ENCODE data around the gene LRRC74A.

The LRRC74A gene

GRCh38 chr14:76917158-76917596, 91.0 kb downstream of the LRRC74A start:
- H4K20me1 ChIP-seq (ENCODE audit: control insufficient read depth, insufficient read depth, low read depth, low read length), result no peaks in the 10 kb centered on the region
- no peak for TF ChIP-seq EZH2phosphoT487 (IDR thresholded peaks at IDR 0.05; ENCODE audit: borderline replicate concordance, low read length)
- peak; percentile 10 for TF ChIP-seq CTCF (IDR thresholded peaks at IDR 0.05; ENCODE audit: low read depth, low read length, poor library complexity, severe bottlenecking)
- no peaks in the 10 kb centered on the region for H3K36me3 ChIP-seq (ENCODE audit: control insufficient read depth, low read length)
- no peak overlapping the region for H3K4me2 ChIP-seq (ENCODE audit: low read length)
- no peak overlapping the region for H3K4me3 ChIP-seq (ENCODE audit: low read length)
- H3K4me1 ChIP-seq (ENCODE audit: control insufficient read depth, low read length), result peaks cover 3% of the 10 kb centered on the region; the same call in 1 of the 2 replicates
- no peaks in the 10 kb centered on the region for H3F3A ChIP-seq (ENCODE audit: control insufficient read depth, insufficient read depth)
- no peaks in the 10 kb centered on the region for H3K9me3 ChIP-seq (ENCODE audit: control insufficient read depth, insufficient read depth, low read length)
- peaks cover 35% of the 10 kb centered on the region for H3K27me3 ChIP-seq (ENCODE audit: control insufficient read depth, low read length)
- no peaks in the 10 kb centered on the region for H3K79me2 ChIP-seq (ENCODE audit: control insufficient read depth, low read length)
- H3K27ac ChIP-seq (ENCODE audit: low read depth, low read length), result no peak overlapping the region
- no peaks in the 10 kb centered on the region for H3K9me2 ChIP-seq (replicated peaks; ENCODE audit: control insufficient read depth, low read length)

GRCh38 chr14:76917745-76918255, 91.6 kb downstream of the LRRC74A start:
- TF ChIP-seq CTCF (IDR thresholded peaks at IDR 0.05; ENCODE audit: low read depth, low read length, poor library complexity, severe bottlenecking), result no peak
- TF ChIP-seq EZH2phosphoT487 (IDR thresholded peaks at IDR 0.05; ENCODE audit: borderline replicate concordance, low read length), result no peak
- no peaks in the 10 kb centered on the region for H3K79me2 ChIP-seq (ENCODE audit: control insufficient read depth, low read length)
- H3K9me3 ChIP-seq (ENCODE audit: control insufficient read depth, insufficient read depth, low read length), result no peaks in the 10 kb centered on the region
- no peaks in the 10 kb centered on the region for H4K20me1 ChIP-seq (ENCODE audit: control insufficient read depth, insufficient read depth, low read depth, low read length)
- H3K27ac ChIP-seq (ENCODE audit: low read depth, low read length), result no peak overlapping the region
- H3K4me1 ChIP-seq (ENCODE audit: control insufficient read depth, low read length), result peaks cover 3% of the 10 kb centered on the region; the same call in 1 of the 2 replicates
- no peaks in the 10 kb centered on the region for H3K36me3 ChIP-seq (ENCODE audit: control insufficient read depth, low read length)
- peaks cover 40% of the 10 kb centered on the region for H3K27me3 ChIP-seq (ENCODE audit: control insufficient read depth, low read length)
- no peaks in the 10 kb centered on the region for H3K9me2 ChIP-seq (replicated peaks; ENCODE audit: control insufficient read depth, low read length)
- no peaks in the 10 kb centered on the region for H3F3A ChIP-seq (ENCODE audit: control insufficient read depth, insufficient read depth)
- H3K4me2 ChIP-seq (ENCODE audit: low read length), result no peak overlapping the region
- H3K4me3 ChIP-seq (ENCODE audit: low read length), result no peak overlapping the region

- Histone ChIP-seq H3F3A (ENCODE audit: control insufficient read depth, insufficient read depth) (no peaks in the 10 kb centered on the region), H3K79me2 (ENCODE audit: control insufficient read depth, low read length) (no peaks in the 10 kb centered on the region), H3K27ac (ENCODE audit: low read depth, low read length) (no peak overlapping the region), H4K20me1 (ENCODE audit: control insufficient read depth, insufficient read depth, low read depth, low read length) (no peaks in the 10 kb centered on the region), H3K27me3 (ENCODE audit: control insufficient read depth, low read length) (peaks cover 45% of the 10 kb centered on the region), H3K4me2 (ENCODE audit: low read length) (no peak overlapping the region), H3K36me3 (ENCODE audit: control insufficient read depth, low read length) (no peaks in the 10 kb centered on the region), H3K9me3 (ENCODE audit: control insufficient read depth, insufficient read depth, low read length) (no peaks in the 10 kb centered on the region), H3K9me2 (replicated peaks; ENCODE audit: control insufficient read depth, low read length) (no peaks in the 10 kb centered on the region), H3K4me3 (ENCODE audit: low read length) (no peak overlapping the region), H3K4me1 (ENCODE audit: control insufficient read depth, low read length) (peaks cover 3% of the 10 kb centered on the region; the same call in 1 of the 2 replicates)
- TF ChIP-seq EZH2phosphoT487 (IDR thresholded peaks at IDR 0.05; ENCODE audit: borderline replicate concordance, low read length) (no peak), CTCF (IDR thresholded peaks at IDR 0.05; ENCODE audit: low read depth, low read length, poor library complexity, severe bottlenecking) (no peak)
These were observed 92.1 kb downstream of the LRRC74A start for GRCh38 chr14:76918256-76918781.

Data from DOHH2 (cell line).